ENCODE data around the gene PPARA.
"Not testable (repeated sequence)": the region's sequence is repeated elsewhere in the genome, so short reads cannot be mapped to it uniquely, and the experiment has no call there.

The PPARA gene

DNA sequence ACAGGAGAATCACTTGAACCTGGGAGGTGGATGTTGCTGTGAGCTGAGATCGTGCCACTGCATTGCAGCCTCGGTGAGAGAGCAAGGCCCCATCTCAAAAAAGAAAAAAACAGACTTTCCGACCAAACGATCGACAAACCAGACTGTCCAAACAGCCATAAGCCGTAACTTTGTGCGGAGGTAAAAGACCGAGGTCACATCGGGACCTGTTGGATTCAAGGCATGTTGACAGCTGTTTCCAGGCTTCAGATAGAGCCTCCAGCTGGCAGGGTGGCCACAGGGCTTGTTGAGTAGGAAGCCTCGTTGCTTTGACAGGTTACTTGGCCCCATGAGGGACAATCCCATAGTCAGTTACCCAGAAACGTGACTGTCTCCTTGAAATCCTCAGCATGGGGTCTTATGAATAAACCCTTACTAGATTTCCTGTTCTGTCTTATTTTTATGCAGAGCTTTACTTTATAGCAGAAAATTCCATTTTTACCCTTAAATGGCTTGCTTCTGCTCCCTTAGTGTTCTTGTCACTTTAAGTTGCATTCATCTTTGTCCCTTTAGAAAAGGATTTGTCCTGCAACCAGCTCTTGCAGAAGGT is 22.3 kb downstream of the PPARA start:
- no peak for DNase-seq (ENCODE audit: low read depth)

GRCh38 chr22:46173152-46173551 is 22.8 kb downstream of the PPARA start:
- DNase-seq (ENCODE audit: low read depth) = no peak

DNA sequence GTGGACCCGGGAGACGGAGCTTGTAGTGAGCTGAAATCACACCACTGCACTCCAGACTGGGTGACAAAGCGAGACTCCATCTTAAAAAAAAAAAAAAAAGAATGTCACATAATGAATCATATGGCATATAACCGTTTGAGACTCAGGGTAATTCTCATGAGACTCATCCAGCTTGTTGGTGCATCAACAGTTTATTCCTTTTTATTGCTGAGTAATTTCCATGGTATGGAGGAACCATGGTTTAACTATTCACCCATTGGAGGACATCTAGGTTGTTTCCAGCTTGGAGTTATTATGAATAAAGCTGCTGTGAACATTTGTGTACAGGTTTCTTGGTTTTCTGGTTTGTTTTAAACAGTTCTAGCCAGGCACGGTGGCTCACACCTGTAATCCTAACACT is 25.3 kb downstream of the PPARA start:
- no peak for DNase-seq (ENCODE audit: low read depth)

GRCh38 chr22:46176508-46177003 is 26.2 kb downstream of the PPARA start:
- DNase-seq (ENCODE audit: low read depth) = no peak

DNA sequence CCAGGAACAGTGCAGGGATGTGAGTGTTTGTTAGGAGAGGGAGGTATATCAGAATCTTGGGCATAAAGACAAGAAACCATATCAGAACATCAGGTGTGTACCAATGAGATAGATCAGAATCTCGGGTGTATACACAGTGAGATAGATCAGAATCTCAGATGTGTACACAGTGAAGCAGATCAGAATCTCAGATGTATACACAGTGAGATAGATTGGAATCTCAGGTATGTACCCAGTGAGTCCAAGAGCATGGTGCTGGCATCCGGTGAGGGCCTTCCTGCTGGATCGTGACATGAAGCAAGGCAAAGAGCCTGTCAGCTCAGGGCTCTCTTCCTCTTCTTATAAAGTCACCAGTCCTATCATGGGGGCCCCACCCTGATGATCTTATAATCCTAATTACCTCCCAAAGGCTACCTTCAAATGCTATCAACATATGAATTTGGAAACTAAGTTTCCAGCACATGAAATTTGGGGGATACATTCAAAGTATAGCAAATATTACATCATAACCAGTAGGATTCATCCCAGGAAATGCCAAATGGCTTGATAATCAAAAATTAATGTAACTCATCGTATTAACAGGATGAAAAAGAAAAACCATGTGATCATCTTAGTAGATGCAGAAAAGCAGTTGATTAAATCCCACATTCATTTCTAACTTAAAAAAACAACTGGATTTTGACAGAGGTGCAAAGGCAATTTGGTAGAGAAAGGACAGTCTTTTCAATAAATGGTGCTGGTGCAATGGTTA is 28.6 kb downstream of the PPARA start:
- no peak for DNase-seq (ENCODE audit: low read depth)

GRCh38 chr22:46179748-46180147 is 29.4 kb downstream of the PPARA start:
- no peak for DNase-seq (ENCODE audit: low read depth)

DNA sequence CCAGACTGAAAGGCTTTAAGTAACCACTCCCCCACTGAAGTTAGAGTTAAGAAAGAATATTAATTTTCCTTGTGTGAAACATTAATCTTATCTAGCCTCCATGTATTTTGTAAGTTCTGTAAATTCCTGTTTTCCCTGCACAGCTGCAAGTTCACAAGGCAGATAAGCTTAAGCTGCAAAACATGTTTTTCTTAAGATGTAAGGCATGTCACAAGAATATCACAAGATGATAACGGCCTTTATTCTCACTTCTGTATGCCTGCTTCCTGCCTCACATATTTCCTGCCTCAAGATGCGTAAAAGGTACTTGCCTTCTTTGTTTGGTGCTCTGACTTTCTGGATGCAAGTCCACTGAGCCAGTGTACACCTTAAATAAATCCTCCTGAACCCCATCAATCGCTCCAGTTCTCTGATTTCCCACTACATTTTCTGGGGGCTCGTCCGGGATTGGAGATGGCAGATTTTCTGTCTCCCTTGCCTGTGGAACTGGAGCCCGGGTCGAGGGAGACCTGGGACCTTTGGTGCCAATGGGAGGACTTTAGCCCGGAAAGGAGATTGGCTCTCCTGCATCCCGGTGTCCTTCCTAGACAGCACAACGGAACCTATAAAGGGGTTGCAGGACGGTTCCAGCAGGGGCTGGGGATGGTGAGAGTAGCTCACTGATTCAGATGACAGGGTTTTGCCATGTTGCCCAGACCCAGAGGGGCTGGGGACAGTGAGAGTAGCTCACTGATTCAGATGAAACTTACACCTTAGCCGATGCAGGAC is 30.2 kb downstream of the PPARA start:
- DNase-seq (ENCODE audit: low read depth) = no peak

DNA sequence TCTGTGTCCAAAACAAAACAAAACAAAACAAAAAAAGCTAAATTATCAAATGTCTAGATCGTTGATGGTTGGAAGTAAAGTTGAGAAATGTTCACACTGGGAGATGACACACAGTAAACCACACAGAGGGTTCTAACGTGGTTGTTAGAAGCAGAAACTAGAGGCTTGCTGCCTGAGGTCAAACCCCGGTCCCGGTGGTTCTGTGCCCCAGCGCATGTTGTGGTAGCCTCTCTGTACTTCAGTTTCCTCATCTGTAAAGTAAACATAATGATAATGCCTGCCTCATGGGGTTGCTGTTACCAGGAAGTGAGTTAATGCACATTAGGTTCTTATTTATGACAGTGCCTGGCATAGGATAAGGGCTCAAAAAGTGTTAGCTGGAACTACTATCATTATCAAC is 33.4 kb downstream of the PPARA start:
- DNase-seq (ENCODE audit: low read depth) = no peak

GRCh38 chr22:46185283-46185682 is 35.0 kb downstream of the PPARA start:
- DNase-seq (ENCODE audit: low read depth) = no peak

DNA sequence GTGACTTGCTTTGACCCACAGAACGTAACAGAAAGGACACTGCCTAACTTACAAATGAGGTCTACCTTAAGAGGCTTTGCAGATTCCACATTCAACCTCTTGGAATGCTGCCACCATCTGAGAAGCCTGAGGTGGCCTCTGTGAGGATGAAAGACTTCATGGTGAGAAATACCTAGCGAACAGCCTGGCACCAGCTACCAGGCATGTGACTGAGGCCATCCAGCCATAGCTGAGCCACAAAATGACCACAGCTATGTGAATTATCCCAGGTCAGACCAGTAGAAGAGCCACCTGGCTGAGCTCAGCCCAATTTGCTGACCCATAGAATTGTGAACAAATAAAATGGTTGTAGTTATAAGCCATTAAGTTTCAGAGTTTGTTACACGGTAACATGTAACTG is 37.5 kb downstream of the PPARA start:
- DNase-seq (ENCODE audit: low read depth) = no peak

DNA sequence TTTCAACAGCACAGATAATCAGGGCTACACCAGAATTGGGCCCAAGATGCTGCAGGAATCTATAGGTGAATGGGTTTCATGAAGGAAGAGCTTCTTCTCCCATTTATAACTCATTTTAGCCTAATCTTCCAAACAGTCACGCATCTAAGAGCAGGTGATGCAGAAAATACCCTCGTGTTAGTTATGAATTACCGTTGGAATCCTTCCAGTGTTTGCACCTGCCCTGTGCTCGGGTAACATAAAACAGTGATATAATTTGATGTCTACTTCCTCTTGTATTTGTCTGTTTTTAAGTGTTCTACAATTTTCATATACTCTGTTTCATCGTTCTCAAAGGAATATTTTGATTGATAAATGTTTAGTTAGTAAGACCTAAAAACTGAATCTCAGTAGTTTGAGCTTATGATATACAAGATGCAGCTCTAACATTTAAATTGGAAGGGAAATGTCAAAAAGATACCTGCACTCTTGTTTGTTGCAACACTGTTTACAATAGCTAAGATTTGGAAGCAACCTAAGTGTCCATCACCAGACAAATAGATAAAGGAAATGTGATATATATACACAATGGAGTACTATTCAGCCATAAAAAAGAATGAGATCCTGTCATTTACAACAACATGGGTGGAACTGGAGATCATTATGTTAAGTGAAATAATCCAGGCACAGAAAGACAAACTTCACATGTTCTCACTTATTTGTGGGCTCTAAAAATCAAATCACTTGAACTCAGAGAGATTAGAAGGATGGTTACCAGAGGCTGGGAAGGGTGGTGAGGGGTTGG is 42.1 kb downstream of the PPARA start:
- no peak for DNase-seq (ENCODE audit: low read depth)

DNA sequence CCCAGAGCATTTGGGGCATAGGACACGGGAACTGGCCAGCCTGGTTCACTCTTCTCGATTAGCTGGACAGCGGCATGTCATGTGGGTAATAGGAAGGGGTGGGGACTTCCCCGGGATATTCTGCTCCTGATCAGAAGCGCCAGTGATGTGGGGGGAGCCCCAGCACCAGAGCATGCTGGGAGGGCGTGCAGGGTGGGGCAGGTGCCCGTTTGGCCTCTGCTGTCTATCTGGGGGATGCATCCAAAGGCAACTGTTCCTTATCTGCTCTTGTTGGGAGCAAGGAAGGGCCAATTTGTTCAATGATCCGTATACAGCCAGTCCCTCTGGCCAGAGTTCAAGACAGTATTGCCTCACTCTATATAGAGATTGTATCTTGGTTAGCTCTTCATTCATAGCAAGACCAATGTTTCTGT is 43.6 kb downstream of the PPARA start:
- DNase-seq (ENCODE audit: low read depth) = peak; percentile 80

DNA sequence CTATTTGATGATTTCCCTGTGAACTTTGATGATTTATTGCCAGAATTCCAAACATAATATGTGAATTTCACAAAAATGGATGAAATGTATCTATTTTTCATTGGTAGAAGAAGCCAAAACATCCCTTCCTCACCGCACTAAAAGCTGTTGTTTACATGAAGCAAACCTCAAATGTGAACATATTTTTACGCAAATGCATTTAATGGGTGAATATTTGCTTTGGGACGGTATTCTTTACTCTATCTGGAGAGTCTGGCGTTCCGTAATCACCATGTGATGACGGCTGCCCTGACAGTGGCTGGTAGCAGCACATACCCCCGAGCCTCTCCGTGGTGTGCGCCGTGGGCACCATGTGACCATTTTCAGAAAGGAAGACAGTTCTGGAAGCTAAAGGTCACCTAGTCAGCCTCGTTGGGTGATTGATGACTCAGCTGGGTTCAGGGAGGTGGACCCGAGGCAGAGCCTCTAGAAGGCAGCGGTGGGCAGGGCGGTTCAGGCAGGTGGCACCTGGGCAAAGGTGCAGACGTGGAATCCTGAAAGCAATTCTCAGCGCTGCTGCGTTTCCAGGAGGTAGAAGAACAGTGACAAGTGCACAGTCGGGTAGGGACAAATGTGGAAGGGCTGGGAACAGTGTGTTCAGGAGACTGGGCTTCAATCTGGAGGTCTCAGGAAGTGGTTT is 45.3 kb downstream of the PPARA start:
- no peak for DNase-seq (ENCODE audit: low read depth)

GRCh38 chr22:46196278-46196677 is 46.0 kb downstream of the PPARA start:
- DNase-seq (ENCODE audit: low read depth) = no peak

DNA sequence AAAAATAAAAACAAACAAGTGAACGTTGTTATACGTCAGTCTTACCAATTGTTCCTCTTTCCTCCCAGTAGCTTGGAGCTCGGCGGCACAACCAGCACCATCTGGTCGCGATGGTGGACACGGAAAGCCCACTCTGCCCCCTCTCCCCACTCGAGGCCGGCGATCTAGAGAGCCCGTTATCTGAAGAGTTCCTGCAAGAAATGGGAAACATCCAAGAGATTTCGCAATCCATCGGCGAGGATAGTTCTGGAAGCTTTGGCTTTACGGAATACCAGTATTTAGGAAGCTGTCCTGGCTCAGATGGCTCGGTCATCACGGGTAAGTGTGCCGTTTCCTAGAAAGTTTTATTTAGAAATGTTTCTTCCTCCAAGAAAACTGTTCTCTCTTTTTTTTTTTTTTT is 47.9 kb downstream of the PPARA start:
- no peak for DNase-seq (ENCODE audit: low read depth)

DNA sequence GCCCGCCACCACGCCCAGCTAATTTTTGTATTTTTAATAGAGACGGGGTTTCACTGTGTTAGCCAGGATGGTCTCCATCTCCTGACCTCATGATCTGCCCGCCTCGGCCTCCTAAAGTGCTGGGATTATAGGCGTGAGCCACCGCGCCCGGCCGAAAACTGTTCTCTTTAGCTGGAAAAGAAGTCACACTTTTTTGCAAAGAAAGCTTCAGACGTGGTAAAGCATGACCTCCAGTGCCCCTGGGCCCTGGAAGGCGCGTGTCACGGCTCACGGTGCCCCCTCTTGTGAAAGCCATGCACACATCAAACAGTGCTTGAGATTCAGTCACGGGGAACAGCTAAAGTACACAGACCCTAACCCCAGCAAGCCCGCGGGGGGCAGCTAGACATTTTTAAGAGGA is 48.5 kb downstream of the PPARA start:
- not testable (repeated sequence) for DNase-seq (ENCODE audit: low read depth)

DNA sequence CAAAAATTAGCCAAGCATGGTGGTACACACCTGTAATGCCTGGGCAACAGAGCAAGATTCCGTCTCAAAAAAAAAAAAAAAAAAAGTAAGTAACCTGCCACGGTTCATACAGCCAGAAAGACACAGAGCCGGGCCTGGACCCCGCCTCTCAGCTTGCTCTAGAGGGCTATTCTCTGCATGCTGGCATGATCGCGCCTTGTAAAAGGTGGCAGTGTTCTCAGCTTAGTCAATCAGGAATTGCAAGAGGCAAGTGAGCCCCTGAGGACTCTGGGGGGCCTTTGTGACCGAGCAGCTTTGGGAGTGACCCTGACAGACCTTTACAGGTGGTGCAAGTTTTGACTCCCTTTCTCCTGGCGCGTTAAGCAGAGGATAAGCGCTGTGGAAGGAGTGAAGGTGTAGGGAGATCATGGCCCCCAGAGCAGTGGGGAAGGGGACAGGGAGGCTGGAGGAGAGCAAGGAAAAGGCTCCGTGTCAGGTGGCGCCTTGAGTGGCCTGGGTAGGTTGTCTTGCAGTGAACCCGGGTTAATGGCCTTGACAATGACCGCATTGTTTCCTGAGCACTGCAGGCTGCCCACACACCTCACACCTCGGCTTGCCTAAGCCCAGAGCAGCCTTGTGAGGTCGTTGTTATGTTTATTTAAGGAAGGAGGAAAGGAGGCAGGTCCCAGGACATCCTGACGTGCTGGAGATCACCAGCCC is 50.9 kb downstream of the PPARA start:
- DNase-seq (ENCODE audit: low read depth) = no peak

DNA sequence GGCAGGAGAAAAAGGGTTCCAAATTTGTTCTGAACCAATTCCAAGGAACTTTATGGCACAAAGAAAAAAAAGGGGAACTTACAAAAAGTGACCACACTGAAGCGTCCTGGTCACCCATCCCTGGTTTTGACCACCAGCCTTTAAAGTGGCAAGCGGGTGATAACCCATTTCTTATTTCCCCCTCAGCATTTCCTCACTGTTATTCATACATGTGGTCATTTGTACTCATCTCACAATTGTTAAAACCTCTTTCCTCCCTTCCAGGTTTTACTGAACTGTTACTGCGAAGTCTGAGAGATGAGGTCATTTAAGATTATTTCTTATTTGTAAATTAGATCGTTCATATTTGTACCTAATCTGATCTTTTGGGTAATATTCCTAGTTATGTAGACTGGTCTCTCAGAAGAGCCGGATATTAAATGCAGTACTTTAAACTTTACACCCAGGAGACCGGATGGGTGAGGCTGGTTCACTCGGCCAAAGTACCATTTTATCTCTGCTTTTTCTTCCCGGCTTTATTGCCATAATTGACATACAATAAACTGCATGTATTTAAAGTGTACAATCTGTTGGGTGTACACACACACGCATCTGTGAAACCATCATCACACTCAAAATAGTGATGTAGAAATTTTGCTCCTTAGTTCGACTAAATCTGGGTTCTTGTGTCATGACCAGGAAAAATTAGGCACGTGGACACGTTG is 52.7 kb downstream of the PPARA start:
- no peak for DNase-seq (ENCODE audit: low read depth)

DNA sequence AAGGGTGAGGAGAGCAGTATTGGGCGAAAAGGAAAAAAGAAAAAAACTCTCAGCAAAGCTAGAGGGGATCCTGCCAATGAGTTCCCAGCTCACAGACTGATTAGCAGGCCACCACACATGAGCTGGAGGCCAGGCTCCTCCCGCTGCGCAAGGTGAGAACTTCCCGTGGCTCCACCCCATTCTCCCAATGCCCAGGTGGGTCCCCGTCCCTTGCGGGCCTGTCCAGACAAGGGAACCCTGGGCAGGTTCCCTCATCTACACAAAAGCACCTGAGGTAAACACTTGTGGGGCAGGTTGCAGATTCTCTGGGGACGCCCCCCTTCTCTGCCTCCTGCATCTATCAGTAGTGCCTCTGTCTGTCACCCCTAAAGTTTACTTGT is 53.3 kb downstream of the PPARA start:
- no peak for DNase-seq (ENCODE audit: low read depth)

- DNase-seq (ENCODE audit: low read depth) = no peak
Measured at GRCh38 chr22:46209262-46209661, 58.9 kb downstream of the PPARA start.

All from CMK (cell line).